PC-3 (cell line): Measurements from ENCODE around the gene KANSL1L.

ENCODE experiments used
- EZH2 ChIP-seq: fragments of 300-600 bp; sonication (generic); IDR thresholded peaks from one replicate; pipeline ENCODE4 v1.6.1; 2017; ENCODE audit warnings: antibody characterized with exemption, mild to moderate bottlenecking, low read length; ENCODE audit not compliant: unreplicated experiment
- EZH2phosphoT487 ChIP-seq: fragments of 300-600 bp; sonication (generic); IDR thresholded peaks from 2 replicates; pipeline ENCODE4 v1.6.1; 2018; ENCODE audit warnings: mild to moderate bottlenecking, antibody characterized with exemption, low read length, borderline replicate concordance
- TF ChIP-seq, protein P1 (sequence below): fragments of 300-600 bp; sonication (generic); conservative IDR thresholded peaks from 2 replicates; pipeline ENCODE4 v1.5.1; 2017; ENCODE audit warnings: antibody characterized with exemption, low read depth, mild to moderate bottlenecking, low read length

DNA sequence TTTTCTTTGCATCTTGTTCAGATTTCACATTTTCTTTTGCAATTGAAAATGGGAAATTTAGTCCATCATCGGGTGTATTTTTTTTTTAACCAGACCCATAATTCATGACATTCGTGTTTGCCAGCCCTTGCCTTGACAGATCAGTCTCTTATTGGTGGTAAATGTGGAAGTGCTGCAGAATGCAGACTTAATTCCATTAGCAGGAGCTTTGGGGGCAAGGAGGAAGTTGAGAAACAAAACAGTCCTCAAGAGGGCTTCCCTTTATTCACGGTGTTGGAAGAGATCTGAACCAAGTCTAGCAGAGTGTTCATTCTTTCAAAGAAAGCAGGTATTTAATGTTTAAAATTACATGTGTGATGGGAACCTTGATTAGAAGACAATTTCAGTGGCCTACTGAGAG, 185.3 kb downstream of the KANSL1L start:
- TF ChIP-seq, protein P1, sequence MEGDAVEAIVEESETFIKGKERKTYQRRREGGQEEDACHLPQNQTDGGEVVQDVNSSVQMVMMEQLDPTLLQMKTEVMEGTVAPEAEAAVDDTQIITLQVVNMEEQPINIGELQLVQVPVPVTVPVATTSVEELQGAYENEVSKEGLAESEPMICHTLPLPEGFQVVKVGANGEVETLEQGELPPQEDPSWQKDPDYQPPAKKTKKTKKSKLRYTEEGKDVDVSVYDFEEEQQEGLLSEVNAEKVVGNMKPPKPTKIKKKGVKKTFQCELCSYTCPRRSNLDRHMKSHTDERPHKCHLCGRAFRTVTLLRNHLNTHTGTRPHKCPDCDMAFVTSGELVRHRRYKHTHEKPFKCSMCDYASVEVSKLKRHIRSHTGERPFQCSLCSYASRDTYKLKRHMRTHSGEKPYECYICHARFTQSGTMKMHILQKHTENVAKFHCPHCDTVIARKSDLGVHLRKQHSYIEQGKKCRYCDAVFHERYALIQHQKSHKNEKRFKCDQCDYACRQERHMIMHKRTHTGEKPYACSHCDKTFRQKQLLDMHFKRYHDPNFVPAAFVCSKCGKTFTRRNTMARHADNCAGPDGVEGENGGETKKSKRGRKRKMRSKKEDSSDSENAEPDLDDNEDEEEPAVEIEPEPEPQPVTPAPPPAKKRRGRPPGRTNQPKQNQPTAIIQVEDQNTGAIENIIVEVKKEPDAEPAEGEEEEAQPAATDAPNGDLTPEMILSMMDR = no peak
- TF ChIP-seq EZH2 (no peak), EZH2phosphoT487 (no peak)
